ENCODE data around the gene TPPP.
"Not testable (repeated sequence)": the region's sequence is repeated elsewhere in the genome, so short reads cannot be mapped to it uniquely, and the experiment has no call there.

Gene TPPP

GRCh38 chr5:694042-694431, 885 bp upstream of the TPPP start:
- not testable (repeated sequence) for H3K9me3 ChIP-seq (ENCODE audit: control insufficient read depth in 2 of 2, low read length in 2 of 2); H3K4me1 ChIP-seq (ENCODE audit: control insufficient read depth in 2 of 2, insufficient read depth in 2 of 2, low read length in 2 of 2); H3K27ac ChIP-seq (ENCODE audit: low read depth in 2 of 2, low read length in 2 of 2); H3K27me3 ChIP-seq (ENCODE audit: control insufficient read depth in 2 of 2, insufficient read depth in 2 of 2, low read length in 2 of 2); H3K36me3 ChIP-seq (ENCODE audit: control insufficient read depth in 2 of 2, insufficient read depth in 2 of 2, low read length in 2 of 2)
- Histone ChIP-seq H3K9ac (ENCODE audit: low read depth in 1 of 2, low read length in 2 of 2) (peak overlapping the region in 1 of 2 donors; percentile 75), H3K4me3 (ENCODE audit: low read length in 2 of 2) (peak overlapping the region; percentile 13 to 78)

- not testable (repeated sequence) for H3K36me3 ChIP-seq (ENCODE audit: control insufficient read depth in 2 of 2, insufficient read depth in 2 of 2, low read length in 2 of 2)
- peak overlapping the region in 1 of 2 donors; percentile 86 for H3K9ac ChIP-seq (ENCODE audit: low read depth in 1 of 2, low read length in 2 of 2)
These were observed 567 bp downstream of the TPPP start for GRCh38 chr5:692529-693041.

DNA sequence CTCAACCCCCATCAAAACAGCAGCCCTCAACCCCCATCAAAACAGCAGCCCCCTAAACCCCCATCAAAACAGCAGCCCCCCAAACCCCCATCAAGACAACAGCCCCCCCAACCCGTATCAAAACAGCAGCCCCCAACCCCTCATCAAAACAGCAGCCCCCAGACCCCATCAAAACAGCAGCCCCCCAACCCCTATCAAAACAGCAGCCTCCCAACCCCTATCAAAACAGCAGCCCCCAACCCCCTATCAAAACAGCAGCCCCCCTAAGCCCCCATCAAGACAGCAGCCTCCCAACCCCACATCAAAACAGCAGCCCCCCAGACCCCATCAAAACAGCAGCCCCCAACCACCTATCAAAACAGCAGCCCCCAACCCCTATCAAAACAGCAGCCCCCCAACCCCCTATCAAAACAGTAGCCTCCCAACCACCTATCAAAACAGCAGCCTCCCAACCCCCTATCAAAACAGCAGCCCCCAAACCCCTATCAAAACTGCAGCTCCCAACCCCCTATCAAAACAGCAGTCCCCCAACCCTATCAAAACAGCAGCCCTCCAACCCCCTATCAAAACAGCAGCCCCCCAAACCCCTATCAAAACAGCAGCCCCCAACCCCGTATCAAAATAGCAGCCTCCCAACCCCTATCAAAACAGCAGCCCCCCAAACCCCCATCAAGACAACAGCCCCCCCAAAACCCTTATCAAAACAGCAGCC, 1.2 kb downstream of the TPPP start:
- Histone ChIP-seq H3K4me1 (ENCODE audit: control insufficient read depth in 2 of 2, insufficient read depth in 2 of 2, low read length in 2 of 2) (peaks cover 0 to 5% of the 10 kb centered on the region in 2 donors), H3K36me3 (ENCODE audit: control insufficient read depth in 2 of 2, insufficient read depth in 2 of 2, low read length in 2 of 2) (no peaks in the 10 kb centered on the region), H3K27me3 (ENCODE audit: control insufficient read depth in 2 of 2, insufficient read depth in 2 of 2, low read length in 2 of 2) (no peaks in the 10 kb centered on the region), H3K27ac (ENCODE audit: low read depth in 2 of 2, low read length in 2 of 2) (no peak overlapping the region), H3K9ac (ENCODE audit: low read depth in 1 of 2, low read length in 2 of 2) (peak overlapping the region in 1 of 2 donors; percentile 86), H3K4me3 (ENCODE audit: low read length in 2 of 2) (peak overlapping the region; percentile 62 to 89), H3K9me3 (ENCODE audit: control insufficient read depth in 2 of 2, low read length in 2 of 2) (no peaks in the 10 kb centered on the region)

More at GRCh38 chr5:692529-693041, 567 bp downstream of the TPPP start:
- H3K27me3 ChIP-seq (ENCODE audit: control insufficient read depth in 2 of 2, insufficient read depth in 2 of 2, low read length in 2 of 2); H3K9me3 ChIP-seq (ENCODE audit: control insufficient read depth in 2 of 2, low read length in 2 of 2); H3K4me1 ChIP-seq (ENCODE audit: control insufficient read depth in 2 of 2, insufficient read depth in 2 of 2, low read length in 2 of 2): not testable (repeated sequence)
- Histone ChIP-seq H3K27ac (ENCODE audit: low read depth in 2 of 2, low read length in 2 of 2) (peak overlapping the region in 1 of 2 donors; percentile 55), H3K4me3 (ENCODE audit: low read length in 2 of 2) (peak overlapping the region; percentile 62 to 89)

GRCh38 chr5:691049-691448, 2.1 kb downstream of the TPPP start:
- not testable (repeated sequence) for H3K9me3 ChIP-seq (ENCODE audit: control insufficient read depth in 2 of 2, low read length in 2 of 2); H3K36me3 ChIP-seq (ENCODE audit: control insufficient read depth in 2 of 2, insufficient read depth in 2 of 2, low read length in 2 of 2); H3K4me3 ChIP-seq (ENCODE audit: low read length in 2 of 2); H3K9ac ChIP-seq (ENCODE audit: low read depth in 1 of 2, low read length in 2 of 2); H3K4me1 ChIP-seq (ENCODE audit: control insufficient read depth in 2 of 2, insufficient read depth in 2 of 2, low read length in 2 of 2); H3K27me3 ChIP-seq (ENCODE audit: control insufficient read depth in 2 of 2, insufficient read depth in 2 of 2, low read length in 2 of 2); H3K27ac ChIP-seq (ENCODE audit: low read depth in 2 of 2, low read length in 2 of 2)

DNA sequence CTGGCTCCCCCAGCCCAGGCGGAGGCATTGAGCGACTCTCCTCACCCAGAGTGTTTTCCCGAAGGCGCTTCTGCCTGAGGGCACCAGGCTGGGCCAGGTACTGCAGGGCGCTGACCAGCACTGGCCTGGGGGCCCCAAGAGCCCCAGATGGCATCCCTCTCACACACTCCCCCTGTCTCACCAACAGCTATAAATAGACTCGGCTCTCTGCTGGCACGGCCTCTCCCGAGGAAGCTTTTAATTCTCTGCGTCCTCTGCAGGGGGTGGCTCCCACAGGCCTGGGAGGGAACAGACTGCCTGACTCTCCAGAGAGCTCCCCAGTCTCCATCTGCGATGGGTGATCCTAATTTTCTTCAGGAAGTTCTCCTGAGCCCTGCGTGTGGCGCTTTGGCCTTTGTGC, 2.9 kb downstream of the TPPP start:
- H3K27me3 ChIP-seq (ENCODE audit: control insufficient read depth in 2 of 2, insufficient read depth in 2 of 2, low read length in 2 of 2), result not testable (repeated sequence)

DNA sequence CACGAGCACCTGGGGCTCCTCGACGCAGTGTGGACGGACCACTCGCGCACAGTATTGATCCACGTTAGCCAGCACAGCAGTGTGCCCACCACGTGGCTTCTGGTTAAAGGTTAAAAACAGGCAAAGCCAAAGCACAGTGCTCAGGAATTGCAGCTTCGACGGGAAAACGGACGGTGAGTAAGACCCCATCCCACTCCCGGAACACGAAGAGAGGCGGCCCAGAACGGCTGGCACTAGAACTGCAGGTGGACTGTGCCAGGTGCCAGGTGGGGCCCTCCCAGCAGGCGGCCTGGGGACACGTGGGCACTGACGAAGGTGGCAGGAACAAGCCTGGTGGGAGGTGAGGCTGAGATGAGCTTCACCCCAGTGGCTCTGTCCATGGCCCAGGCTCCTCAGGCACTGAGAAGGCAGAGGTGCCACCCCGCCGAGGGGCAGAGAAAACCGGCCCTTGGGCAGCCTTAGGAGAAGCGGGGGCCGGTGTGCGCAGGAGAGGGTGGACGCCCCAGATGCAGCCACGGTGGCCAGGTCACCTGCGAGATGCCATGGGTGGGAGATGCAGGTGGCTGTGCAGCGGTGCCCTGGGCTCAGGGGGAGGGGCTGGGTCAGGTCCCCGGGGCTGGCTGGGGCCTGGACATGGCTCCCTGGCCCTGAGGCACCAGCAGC, 4.7 kb downstream of the TPPP start:
- H3K4me1 ChIP-seq (ENCODE audit: control insufficient read depth in 2 of 2, insufficient read depth in 2 of 2, low read length in 2 of 2); H3K9ac ChIP-seq (ENCODE audit: low read depth in 1 of 2, low read length in 2 of 2); H3K27me3 ChIP-seq (ENCODE audit: control insufficient read depth in 2 of 2, insufficient read depth in 2 of 2, low read length in 2 of 2); H3K4me3 ChIP-seq (ENCODE audit: low read length in 2 of 2); H3K36me3 ChIP-seq (ENCODE audit: control insufficient read depth in 2 of 2, insufficient read depth in 2 of 2, low read length in 2 of 2); H3K27ac ChIP-seq (ENCODE audit: low read depth in 2 of 2, low read length in 2 of 2); H3K9me3 ChIP-seq (ENCODE audit: control insufficient read depth in 2 of 2, low read length in 2 of 2): not testable (repeated sequence)

More for the DNA sequence above, 2.9 kb downstream of the TPPP start:
- not testable (repeated sequence) for H3K9ac ChIP-seq (ENCODE audit: low read depth in 1 of 2, low read length in 2 of 2); H3K36me3 ChIP-seq (ENCODE audit: control insufficient read depth in 2 of 2, insufficient read depth in 2 of 2, low read length in 2 of 2); H3K9me3 ChIP-seq (ENCODE audit: control insufficient read depth in 2 of 2, low read length in 2 of 2); H3K27ac ChIP-seq (ENCODE audit: low read depth in 2 of 2, low read length in 2 of 2); H3K4me1 ChIP-seq (ENCODE audit: control insufficient read depth in 2 of 2, insufficient read depth in 2 of 2, low read length in 2 of 2); H3K4me3 ChIP-seq (ENCODE audit: low read length in 2 of 2)

DNA sequence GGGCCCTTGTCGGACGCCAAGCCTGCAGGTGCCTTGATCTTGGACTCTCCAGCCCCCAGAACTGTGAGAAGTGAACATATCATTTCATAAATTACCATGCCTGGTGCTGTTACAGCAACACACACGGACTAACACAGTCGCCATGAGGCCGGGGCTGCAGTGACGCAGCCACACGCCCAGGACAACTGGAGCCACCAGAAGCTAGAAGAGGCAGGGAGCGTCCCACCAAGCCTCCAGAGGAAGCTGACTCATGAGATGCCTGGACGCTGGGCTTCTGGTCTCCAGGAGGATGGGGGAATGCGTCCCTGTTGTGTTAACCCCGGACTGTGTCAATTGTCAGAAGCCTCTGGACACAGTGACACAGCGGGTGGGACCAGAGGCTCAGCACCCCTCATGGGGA, 6.2 kb downstream of the TPPP start:
- not testable (repeated sequence) for H3K9me3 ChIP-seq (ENCODE audit: control insufficient read depth in 2 of 2, low read length in 2 of 2); H3K4me1 ChIP-seq (ENCODE audit: control insufficient read depth in 2 of 2, insufficient read depth in 2 of 2, low read length in 2 of 2); H3K27ac ChIP-seq (ENCODE audit: low read depth in 2 of 2, low read length in 2 of 2); H3K9ac ChIP-seq (ENCODE audit: low read depth in 1 of 2, low read length in 2 of 2); H3K36me3 ChIP-seq (ENCODE audit: control insufficient read depth in 2 of 2, insufficient read depth in 2 of 2, low read length in 2 of 2); H3K27me3 ChIP-seq (ENCODE audit: control insufficient read depth in 2 of 2, insufficient read depth in 2 of 2, low read length in 2 of 2); H3K4me3 ChIP-seq (ENCODE audit: low read length in 2 of 2)

DNA sequence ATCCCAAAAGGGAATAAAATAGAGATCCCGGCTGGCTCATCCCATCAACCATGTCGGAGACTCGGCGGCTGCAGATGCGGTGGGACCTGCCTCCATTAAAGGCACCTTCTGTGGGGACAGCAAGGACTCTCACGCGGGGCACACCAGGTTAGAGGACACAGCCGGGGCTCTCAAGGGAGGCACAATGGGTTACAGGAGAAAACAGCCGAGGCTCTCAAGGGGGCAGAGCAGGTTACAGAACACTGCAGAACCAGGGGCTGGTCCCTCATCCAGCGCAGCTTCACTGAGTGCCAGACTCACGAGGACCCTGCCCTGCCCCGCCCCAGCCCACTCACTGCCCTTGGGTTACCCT, 7.0 kb downstream of the TPPP start:
- not testable (repeated sequence) for H3K9ac ChIP-seq (ENCODE audit: low read depth in 1 of 2, low read length in 2 of 2); H3K36me3 ChIP-seq (ENCODE audit: control insufficient read depth in 2 of 2, insufficient read depth in 2 of 2, low read length in 2 of 2); H3K27me3 ChIP-seq (ENCODE audit: control insufficient read depth in 2 of 2, insufficient read depth in 2 of 2, low read length in 2 of 2); H3K4me1 ChIP-seq (ENCODE audit: control insufficient read depth in 2 of 2, insufficient read depth in 2 of 2, low read length in 2 of 2); H3K27ac ChIP-seq (ENCODE audit: low read depth in 2 of 2, low read length in 2 of 2); H3K9me3 ChIP-seq (ENCODE audit: control insufficient read depth in 2 of 2, low read length in 2 of 2); H3K4me3 ChIP-seq (ENCODE audit: low read length in 2 of 2)

DNA sequence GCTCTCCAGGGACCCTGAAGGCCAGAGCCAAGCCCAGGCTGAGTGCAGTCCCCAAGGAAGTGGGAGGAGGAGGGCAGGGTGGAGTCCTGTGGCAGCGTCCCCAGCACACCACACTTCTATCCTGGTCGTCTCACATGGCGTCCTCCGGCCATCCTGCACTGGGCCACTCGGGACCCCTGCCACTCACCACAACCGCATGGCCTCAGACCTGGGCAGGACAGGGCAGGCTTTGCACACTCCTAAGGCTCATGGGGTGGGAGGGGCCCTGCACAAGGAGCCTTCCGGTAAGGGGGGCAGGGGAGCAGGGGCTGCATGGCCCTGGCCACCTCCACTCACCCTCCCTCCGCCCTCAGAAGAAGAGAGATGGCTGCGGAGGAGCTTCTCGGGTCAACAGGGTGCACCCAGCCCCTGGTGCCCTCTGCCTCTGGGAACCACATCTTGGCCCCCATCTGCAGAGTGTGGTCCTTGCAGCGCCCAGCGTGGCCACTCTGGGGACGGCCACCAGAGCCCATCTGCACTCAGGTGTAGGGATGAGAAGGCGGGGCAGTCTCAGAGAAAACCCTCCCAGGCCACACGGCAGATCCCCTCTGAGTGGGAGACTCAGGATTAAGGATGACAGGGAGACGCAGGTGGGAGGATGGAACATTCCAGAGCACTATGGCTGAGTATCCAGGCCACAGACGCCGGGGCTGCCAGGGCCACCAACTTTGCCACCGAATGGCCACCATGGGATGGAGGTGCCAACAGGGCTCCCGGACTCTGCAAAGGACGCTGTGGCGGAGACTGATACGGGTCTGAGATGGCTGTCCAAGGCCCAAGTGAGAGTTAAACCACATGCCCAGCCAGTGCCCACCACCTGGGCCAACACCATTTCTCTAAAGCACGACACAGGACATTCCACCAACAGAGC, 7.6 kb downstream of the TPPP start:
- H3K27ac ChIP-seq (ENCODE audit: low read depth in 2 of 2, low read length in 2 of 2), result no peak overlapping the region
- no peaks in the 10 kb centered on the region for H3K36me3 ChIP-seq (ENCODE audit: control insufficient read depth in 2 of 2, insufficient read depth in 2 of 2, low read length in 2 of 2)
- H3K4me3 ChIP-seq (ENCODE audit: low read length in 2 of 2), result no peak overlapping the region
- H3K9ac ChIP-seq (ENCODE audit: low read depth in 1 of 2, low read length in 2 of 2), result no peak overlapping the region
- H3K27me3 ChIP-seq (ENCODE audit: control insufficient read depth in 2 of 2, insufficient read depth in 2 of 2, low read length in 2 of 2), result no peaks in the 10 kb centered on the region
- no peaks in the 10 kb centered on the region for H3K4me1 ChIP-seq (ENCODE audit: control insufficient read depth in 2 of 2, insufficient read depth in 2 of 2, low read length in 2 of 2)
- H3K9me3 ChIP-seq (ENCODE audit: control insufficient read depth in 2 of 2, low read length in 2 of 2), result no peaks in the 10 kb centered on the region

- Histone ChIP-seq H3K4me3 (ENCODE audit: low read length in 2 of 2) (no peak overlapping the region), H3K9me3 (ENCODE audit: control insufficient read depth in 2 of 2, low read length in 2 of 2) (no peaks in the 10 kb centered on the region), H3K36me3 (ENCODE audit: control insufficient read depth in 2 of 2, insufficient read depth in 2 of 2, low read length in 2 of 2) (no peaks in the 10 kb centered on the region), H3K27me3 (ENCODE audit: control insufficient read depth in 2 of 2, insufficient read depth in 2 of 2, low read length in 2 of 2) (no peaks in the 10 kb centered on the region), H3K27ac (ENCODE audit: low read depth in 2 of 2, low read length in 2 of 2) (no peak overlapping the region), H3K4me1 (ENCODE audit: control insufficient read depth in 2 of 2, insufficient read depth in 2 of 2, low read length in 2 of 2) (no peaks in the 10 kb centered on the region), H3K9ac (ENCODE audit: low read depth in 1 of 2, low read length in 2 of 2) (no peak overlapping the region)
These were observed 8.4 kb downstream of the TPPP start for GRCh38 chr5:684751-685216.
